A673 (cell line): ENCODE results near the gene ASB18. TPM values are rescaled to one million over a fixed set of nuclear protein-coding genes. Genes with fewer than 3 reads are reported as not detected.

Source experiments
- BruUV-seq: library from RNA; stranded (reverse); fragments of 400-500 nt; replicated peaks from 2 replicates; lab custom pipeline; 2021; lab: Mats Ljungman, UMichigan
- CTCF ChIA-PET: fragments of 300-600 bp; sonication (Branson Sonifier 250); formaldehyde crosslinking; loops from one replicate; lab custom pipeline; 2022; ENCODE audit warnings: antibody characterized with exemption; lab: Charles Lee
- POLR2A ChIA-PET: fragments of 300-600 bp; sonication (Branson Sonifier 250); formaldehyde crosslinking; loops from one replicate; lab custom pipeline; 2022; ENCODE audit warnings: antibody characterized with exemption; ENCODE audit not compliant: low non-redundant PET; lab: Charles Lee
- DNase-seq: peaks from one replicate; pipeline ENCODE4 v3.0.0-alpha.2; 2015; ENCODE audit warnings: low spot score
- H3K27ac ChIP-seq: fragments of 200-600 bp; sonication (generic); 2 replicates; pipeline ENCODE4 v1.5.1; 2016; ENCODE audit warnings: mixed run types, low read depth, mild to moderate bottlenecking, mixed read lengths, antibody characterized with exemption, low read length; ENCODE audit not compliant: poor library complexity, severe bottlenecking
- H3K27me3 ChIP-seq: fragments of 200-600 bp; sonication (generic); replicated peaks from 2 replicates; pipeline ENCODE4 v1.6.1; 2017; ENCODE audit warnings: mixed run types, low read depth, mild to moderate bottlenecking, mixed read lengths, antibody characterized with exemption, low read length; ENCODE audit not compliant: insufficient read depth, poor library complexity
- H3K36me3 ChIP-seq: fragments of 200-600 bp; sonication (generic); 2 replicates; pipeline ENCODE4 v1.6.1; 2016; ENCODE audit warnings: mixed run types, mild to moderate bottlenecking, mixed read lengths, antibody characterized with exemption, low read length; ENCODE audit not compliant: insufficient read depth, poor library complexity, severe bottlenecking
- H3K4me1 ChIP-seq: fragments of 200-600 bp; sonication (generic); 2 replicates; pipeline ENCODE4 v1.6.1; 2017; ENCODE audit warnings: mixed run types, mild to moderate bottlenecking, mixed read lengths, antibody characterized with exemption, low read length; ENCODE audit not compliant: insufficient read depth, poor library complexity, severe bottlenecking
- H3K4me3 ChIP-seq: fragments of 200-600 bp; sonication (generic); 2 replicates; pipeline ENCODE4 v1.5.1; 2016; ENCODE audit warnings: low read depth, mixed run types, mild to moderate bottlenecking, mixed read lengths, low read length; ENCODE audit not compliant: poor library complexity, severe bottlenecking
- H3K9me3 ChIP-seq: fragments of 200-600 bp; sonication (generic); 2 replicates; pipeline ENCODE4 v1.6.1; 2016; ENCODE audit warnings: mixed run types, low read depth, mild to moderate bottlenecking, mixed read lengths, antibody characterized with exemption, low read length; ENCODE audit not compliant: poor library complexity, severe bottlenecking
- EZH2 ChIP-seq: fragments of 200-600 bp; sonication (generic); IDR thresholded peaks from 2 replicates; pipeline ENCODE4 v1.6.1; 2017; ENCODE audit warnings: borderline replicate concordance, low read depth, mild to moderate bottlenecking, mixed read lengths, antibody characterized with exemption, low read length; ENCODE audit not compliant: poor library complexity, severe bottlenecking
- intact Hi-C: fragments of 100-400 bp; cut with micrococcal nuclease; formaldehyde crosslinking; loops from one replicate; pipeline ENCODE4 v1.10.0; 2022; ENCODE audit not compliant: unreplicated experiment
- total RNA-seq: library from RNA; stranded (reverse); gene quantifications from 2 replicates; pipeline ENCODE4 v1.2.3, GENCODE V29; 2021
- TF ChIP-seq, protein P1 (sequence below): fragments of 300-800, 200-600 bp; sonication (generic); conservative IDR thresholded peaks from 2 replicates; pipeline ENCODE4 v1.5.1; 2017; ENCODE audit warnings: low read depth, mild to moderate bottlenecking, antibody characterized with exemption, low read length, moderate library complexity, mixed read lengths

ASB18 gene
- total RNA-seq, 1 experiment from 2014 or later = not detected

DNA sequence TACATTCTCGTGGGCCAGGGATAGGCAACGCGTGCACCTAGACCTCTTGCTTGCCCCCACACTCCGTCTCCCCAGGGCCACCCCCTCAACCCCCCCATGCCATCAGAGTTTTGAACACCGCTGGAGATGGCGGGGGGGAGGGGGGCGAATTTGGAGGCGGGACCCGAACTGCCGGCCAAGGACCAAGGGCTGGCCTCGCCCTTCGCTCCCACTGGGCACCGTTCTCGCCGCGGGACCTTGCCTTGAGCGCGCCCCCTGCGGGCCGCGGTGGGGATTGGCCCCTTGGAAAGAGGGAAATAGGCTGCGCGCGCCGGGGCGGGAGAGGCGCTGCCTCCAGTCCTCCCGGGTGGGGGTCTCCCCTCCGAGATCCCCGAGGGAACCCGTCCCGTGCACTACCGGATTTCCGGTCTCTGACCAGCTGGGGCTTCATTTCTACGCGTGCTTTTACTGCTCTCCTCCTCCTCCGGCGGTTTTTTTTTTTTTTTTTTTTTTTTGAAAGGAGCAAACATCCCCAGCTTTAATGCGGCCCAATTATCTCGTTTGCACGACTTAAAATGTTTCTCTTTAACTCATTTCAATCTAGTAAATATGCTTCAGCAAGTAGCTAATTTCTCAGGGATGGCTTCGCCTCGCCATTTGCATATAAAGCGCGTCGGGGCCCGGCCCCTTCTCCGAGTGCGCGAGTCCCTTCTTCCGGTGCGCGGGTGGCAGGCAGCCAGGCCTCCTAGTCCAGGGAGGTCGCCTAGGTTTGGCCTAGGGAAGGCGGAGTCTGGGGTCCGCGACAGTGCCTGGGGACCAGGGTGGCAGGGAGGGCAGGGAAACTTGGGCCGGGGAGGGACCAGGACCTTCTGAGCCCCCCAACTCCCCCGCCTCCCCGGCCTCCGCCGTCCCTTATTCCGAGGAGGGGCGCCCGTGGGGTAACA, 86.0 kb downstream of the ASB18 start:
- no peaks in the 10 kb centered on the region for H3K9me3 ChIP-seq
- H3K36me3 ChIP-seq = no peaks in the 10 kb centered on the region
- peaks cover 56% of the 10 kb centered on the region for H3K27me3 ChIP-seq
- H3K4me3 ChIP-seq = peak overlapping the region; percentile 39
- BruUV-seq = no TSS peak
- peak; percentile 87 for DNase-seq
- CTCF ChIA-PET = interaction anchor here (0.6 to 2.0 kb wide), 13 partner anchors 9 to 1543 kb away, joined by 3 to 30 read pairs (median 4); partner anchors contain the start of gene GBX2
- no peak overlapping the region for H3K27ac ChIP-seq
- H3K4me1 ChIP-seq = peaks cover 24% of the 10 kb centered on the region
- intact Hi-C loops = loop anchor here (1.0 to 5.0 kb wide), 4 partner anchors 91 to 399 kb away; no protein-coding TSS in a partner anchor
- TF ChIP-seq, protein P1, sequence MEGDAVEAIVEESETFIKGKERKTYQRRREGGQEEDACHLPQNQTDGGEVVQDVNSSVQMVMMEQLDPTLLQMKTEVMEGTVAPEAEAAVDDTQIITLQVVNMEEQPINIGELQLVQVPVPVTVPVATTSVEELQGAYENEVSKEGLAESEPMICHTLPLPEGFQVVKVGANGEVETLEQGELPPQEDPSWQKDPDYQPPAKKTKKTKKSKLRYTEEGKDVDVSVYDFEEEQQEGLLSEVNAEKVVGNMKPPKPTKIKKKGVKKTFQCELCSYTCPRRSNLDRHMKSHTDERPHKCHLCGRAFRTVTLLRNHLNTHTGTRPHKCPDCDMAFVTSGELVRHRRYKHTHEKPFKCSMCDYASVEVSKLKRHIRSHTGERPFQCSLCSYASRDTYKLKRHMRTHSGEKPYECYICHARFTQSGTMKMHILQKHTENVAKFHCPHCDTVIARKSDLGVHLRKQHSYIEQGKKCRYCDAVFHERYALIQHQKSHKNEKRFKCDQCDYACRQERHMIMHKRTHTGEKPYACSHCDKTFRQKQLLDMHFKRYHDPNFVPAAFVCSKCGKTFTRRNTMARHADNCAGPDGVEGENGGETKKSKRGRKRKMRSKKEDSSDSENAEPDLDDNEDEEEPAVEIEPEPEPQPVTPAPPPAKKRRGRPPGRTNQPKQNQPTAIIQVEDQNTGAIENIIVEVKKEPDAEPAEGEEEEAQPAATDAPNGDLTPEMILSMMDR = peak; percentile 85
- no peak for TF ChIP-seq EZH2
- POLR2A ChIA-PET = no interaction called here

DNA sequence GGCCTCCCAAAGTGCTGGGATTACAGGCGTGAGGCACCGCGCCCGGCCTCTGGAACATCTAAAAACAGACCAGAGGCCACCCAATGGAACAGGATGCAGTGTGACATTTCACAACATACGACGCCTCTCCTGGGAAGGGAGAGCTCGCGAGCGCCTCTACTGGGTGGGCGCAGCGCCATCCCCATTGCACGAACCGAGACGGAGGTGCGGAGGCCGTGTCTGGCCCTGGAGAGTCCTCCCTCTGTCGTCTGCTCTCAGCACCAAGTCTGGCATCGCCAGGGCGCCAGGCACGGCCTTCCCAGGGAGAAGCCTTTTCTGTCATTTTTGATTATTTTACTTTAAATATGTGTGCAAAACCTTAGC, 86.6 kb downstream of the ASB18 start:
- ChIA-PET CTCF (interaction anchor here (0.8 to 2.0 kb wide), 10 partner anchors 9 to 411 kb away, joined by 3 to 30 read pairs (median 4); partner anchors contain the start of gene GBX2), POLR2A (no interaction called here)
- no peak overlapping the region for H3K27ac ChIP-seq
- H3K36me3 ChIP-seq = no peaks in the 10 kb centered on the region
- DNase-seq = peak; percentile 90
- peaks cover 24% of the 10 kb centered on the region for H3K4me1 ChIP-seq
- peak overlapping the region; percentile 39 for H3K4me3 ChIP-seq
- BruUV-seq = no TSS peak
- intact Hi-C loops = loop anchor here (5.0 kb wide), 3 partner anchors 90 to 385 kb away; no protein-coding TSS in a partner anchor
- H3K27me3 ChIP-seq = peaks cover 63% of the 10 kb centered on the region
- no peak for TF ChIP-seq EZH2
- TF ChIP-seq, protein P1 = no peak
- no peaks in the 10 kb centered on the region for H3K9me3 ChIP-seq

DNA sequence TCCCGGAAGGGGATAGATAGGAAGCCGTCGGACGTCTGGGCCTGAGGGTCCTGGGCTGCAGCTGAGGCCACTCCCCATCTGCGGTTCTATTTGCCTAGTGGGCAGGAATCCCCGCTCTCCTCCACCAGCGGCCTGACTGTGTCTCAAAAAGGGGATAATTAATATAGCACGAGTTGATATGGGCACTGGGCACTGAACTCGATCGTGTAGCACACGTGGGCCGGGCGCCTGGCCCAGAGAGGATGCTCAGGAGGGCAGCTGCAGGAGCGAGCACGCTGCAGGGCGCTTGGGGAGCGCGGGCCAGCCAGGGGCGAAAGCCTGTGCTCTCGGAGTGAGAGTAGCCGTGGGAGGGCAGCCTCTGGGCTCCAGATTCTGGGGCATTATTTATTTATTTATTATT, 87.3 kb downstream of the ASB18 start:
- H3K27me3 ChIP-seq = peaks cover 69% of the 10 kb centered on the region
- no TSS peak for BruUV-seq
- POLR2A ChIA-PET = no interaction called here

More for the DNA sequence above, 87.3 kb downstream of the ASB18 start:
- TF ChIP-seq EZH2 = no peak
- TF ChIP-seq, protein P1 = no peak
- Histone ChIP-seq H3K36me3 (no peaks in the 10 kb centered on the region), H3K9me3 (no peaks in the 10 kb centered on the region), H3K4me3 (no peak overlapping the region), H3K27ac (no peak overlapping the region), H3K4me1 (peaks cover 30% of the 10 kb centered on the region)
- intact Hi-C loops = loop anchor here (5.0 kb wide), 3 partner anchors 90 to 385 kb away; no protein-coding TSS in a partner anchor
- no peak for DNase-seq
- CTCF ChIA-PET = interaction anchor here (1.0 to 2.0 kb wide), 4 partner anchors 11 to 411 kb away, joined by 3 to 30 read pairs (median 8); no protein-coding TSS in a partner anchor
